BJ (cell line): ENCODE measurements around the gene PTGER1. TPM values are rescaled to one million over a fixed set of nuclear protein-coding genes. Genes with fewer than 3 reads are reported as not detected.
"Not testable (repeated sequence)": the region's sequence is repeated elsewhere in the genome, so short reads cannot be mapped to it uniquely, and the experiment has no call there.

Source experiments
- CTCF ChIA-PET: fragments of 350-600 bp; formaldehyde crosslinking; extraction: SDS; loops from one replicate; lab custom pipeline; 2021; ENCODE audit warnings: antibody characterized with exemption, inconsistent platforms; lab: Yijun Ruan, JAX
- POLR2A ChIA-PET: fragments of 300-600 bp; sonication (Branson Sonifier 250); formaldehyde crosslinking; extraction: SDS; loops from one replicate; lab custom pipeline; 2021; ENCODE audit warnings: antibody characterized with exemption; lab: Charles Lee
- DNase-seq: peaks from one replicate; pipeline ENCODE4 v3.0.0-alpha.2; 2011; ENCODE audit warnings: low read depth
- H3K27me3 ChIP-seq: 2 replicates; pipeline ENCODE4 v1.6.0; 2011; ENCODE audit warnings: low read length; ENCODE audit not compliant: control insufficient read depth, insufficient read depth
- H3K36me3 ChIP-seq: 2 replicates; pipeline ENCODE4 v1.5.1; 2011; ENCODE audit warnings: low read length; ENCODE audit not compliant: control insufficient read depth, insufficient read depth
- H3K4me3 ChIP-seq: 2 replicates; pipeline ENCODE4 v1.5.1; 2011; ENCODE audit warnings: low read depth, mild to moderate bottlenecking, control low read depth, low read length
- polyA plus RNA-seq: library from polyadenylated mRNA; depleted of rRNA; stranded (reverse); fragments of >200 nt; gene quantifications from 2 replicates; pipeline ENCODE4 v1.2.3, GENCODE V29; 2011
- TF ChIP-seq, protein P1 (sequence below): IDR thresholded peaks from 2 replicates; pipeline ENCODE4 v1.5.1; 2011; ENCODE audit warnings: low read depth, mild to moderate bottlenecking, control low read depth, inconsistent platforms, low read length, moderate library complexity; ENCODE audit not compliant: insufficient read depth

Gene PTGER1
- polyA plus RNA-seq, 1 experiment: 0.63 TPM

DNA sequence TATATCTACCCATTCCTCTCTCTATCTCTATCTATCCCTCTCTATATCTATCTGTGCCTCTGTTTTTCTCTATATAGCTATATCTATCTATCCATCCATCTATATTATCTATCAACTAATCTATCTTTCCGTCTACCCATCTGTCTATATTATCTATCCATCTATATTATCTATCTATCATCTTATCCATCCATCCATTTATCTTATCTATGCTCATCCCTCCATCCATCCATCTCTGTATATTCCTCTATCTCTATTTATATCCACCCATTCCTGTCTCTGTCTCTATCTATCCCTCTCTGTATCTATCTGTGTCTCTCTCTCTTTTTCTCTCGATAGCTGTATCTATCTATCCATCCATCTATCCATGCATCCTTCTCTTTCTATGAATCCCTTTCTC lies 14.2 kb downstream of the PTGER1 start:
- CTCF ChIA-PET: interaction anchor here (1.9 kb wide), 1 partner anchor 19 kb away, joined by 5 read pairs; no protein-coding TSS in a partner anchor
- TF ChIP-seq, protein P1, sequence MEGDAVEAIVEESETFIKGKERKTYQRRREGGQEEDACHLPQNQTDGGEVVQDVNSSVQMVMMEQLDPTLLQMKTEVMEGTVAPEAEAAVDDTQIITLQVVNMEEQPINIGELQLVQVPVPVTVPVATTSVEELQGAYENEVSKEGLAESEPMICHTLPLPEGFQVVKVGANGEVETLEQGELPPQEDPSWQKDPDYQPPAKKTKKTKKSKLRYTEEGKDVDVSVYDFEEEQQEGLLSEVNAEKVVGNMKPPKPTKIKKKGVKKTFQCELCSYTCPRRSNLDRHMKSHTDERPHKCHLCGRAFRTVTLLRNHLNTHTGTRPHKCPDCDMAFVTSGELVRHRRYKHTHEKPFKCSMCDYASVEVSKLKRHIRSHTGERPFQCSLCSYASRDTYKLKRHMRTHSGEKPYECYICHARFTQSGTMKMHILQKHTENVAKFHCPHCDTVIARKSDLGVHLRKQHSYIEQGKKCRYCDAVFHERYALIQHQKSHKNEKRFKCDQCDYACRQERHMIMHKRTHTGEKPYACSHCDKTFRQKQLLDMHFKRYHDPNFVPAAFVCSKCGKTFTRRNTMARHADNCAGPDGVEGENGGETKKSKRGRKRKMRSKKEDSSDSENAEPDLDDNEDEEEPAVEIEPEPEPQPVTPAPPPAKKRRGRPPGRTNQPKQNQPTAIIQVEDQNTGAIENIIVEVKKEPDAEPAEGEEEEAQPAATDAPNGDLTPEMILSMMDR: no peak
- POLR2A ChIA-PET: no interaction called here
- Histone ChIP-seq H3K36me3 (peaks cover 25% of the 10 kb centered on the region), H3K4me3 (no peak overlapping the region), H3K27me3 (no peaks in the 10 kb centered on the region)
- DNase-seq: no peak

DNA sequence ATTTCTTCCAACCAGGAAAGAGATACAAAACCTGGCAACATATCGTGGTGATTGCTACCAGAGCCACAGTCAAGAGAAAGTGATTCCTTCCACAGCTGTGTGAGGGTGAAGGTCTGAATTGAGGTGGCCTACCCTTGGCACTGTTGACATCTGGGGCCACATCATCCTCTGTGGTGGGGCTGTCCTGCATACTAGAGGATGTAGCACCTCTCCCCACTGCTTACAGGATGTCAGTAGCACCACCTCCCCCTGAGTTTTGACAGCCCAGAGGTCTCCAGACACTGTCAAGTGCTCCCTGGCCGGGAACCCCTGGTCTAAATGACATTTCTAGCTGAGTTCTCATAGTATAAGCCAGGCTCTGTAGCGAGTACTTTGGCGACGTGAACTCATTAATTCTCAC lies 15.5 kb downstream of the PTGER1 start:
- DNase-seq: no peak
- peaks cover 23% of the 10 kb centered on the region for H3K36me3 ChIP-seq
- H3K27me3 ChIP-seq: no peaks in the 10 kb centered on the region
- TF ChIP-seq, protein P1: no peak
- CTCF ChIA-PET: interaction anchor here (1.9 to 2.8 kb wide), 2 partner anchors 13 to 20 kb away, joined by 5 to 14 read pairs; no protein-coding TSS in a partner anchor
- POLR2A ChIA-PET: no interaction called here
- H3K4me3 ChIP-seq: no peak overlapping the region

DNA sequence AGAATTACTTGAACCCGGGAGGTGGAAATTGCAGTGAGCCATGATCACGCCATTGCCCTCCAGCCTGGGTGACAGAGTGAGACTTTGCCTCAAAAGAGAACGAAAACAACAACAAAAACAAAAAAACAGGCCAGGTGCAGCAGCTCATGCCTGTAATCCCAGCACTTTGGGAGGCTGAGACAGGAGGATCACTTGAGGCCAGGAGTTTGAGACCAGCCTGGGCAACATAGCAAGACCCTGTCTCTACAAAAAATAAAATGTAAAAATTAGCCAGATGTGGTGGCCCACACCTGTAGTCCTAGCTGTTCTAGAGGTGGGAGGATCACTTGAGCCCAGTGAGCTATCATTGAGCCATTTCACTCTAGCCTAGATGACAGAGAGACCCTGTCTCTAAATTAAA lies 22.9 kb downstream of the PTGER1 start:
- POLR2A ChIA-PET, DNase-seq, H3K4me3 ChIP-seq, H3K27me3 ChIP-seq: not testable (repeated sequence)
- CTCF ChIA-PET: interaction anchor here (0.8 kb wide), 1 partner anchor 34 kb away, joined by 3 read pairs; no protein-coding TSS in a partner anchor
- H3K36me3 ChIP-seq: peaks cover 29% of the 10 kb centered on the region

DNA sequence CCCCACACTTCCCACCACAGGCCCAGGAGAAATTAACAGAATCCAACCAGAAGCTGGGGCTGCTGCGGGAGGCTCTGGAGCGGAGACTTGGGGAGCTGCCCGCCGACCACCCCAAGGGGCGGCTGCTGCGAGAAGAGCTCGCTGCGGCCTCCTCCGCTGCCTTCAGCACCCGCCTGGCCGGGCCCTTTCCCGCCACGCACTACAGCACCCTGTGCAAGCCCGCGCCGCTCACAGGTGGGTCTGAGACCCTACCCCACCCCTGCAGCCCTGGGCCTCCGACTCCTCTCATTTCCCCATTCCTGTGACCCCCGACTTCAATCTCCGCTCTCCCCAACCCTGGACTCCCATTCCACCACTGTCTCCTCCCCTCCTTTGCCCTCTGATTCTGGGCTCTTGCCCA lies 24.3 kb downstream of the PTGER1 start:
- no peak for DNase-seq
- POLR2A ChIA-PET: no interaction called here
- CTCF ChIA-PET: interaction anchor here (0.8 to 1.0 kb wide), 2 partner anchors 21 to 251 kb away, joined by 3 to 7 read pairs; no protein-coding TSS in a partner anchor
- Histone ChIP-seq H3K27me3 (no peaks in the 10 kb centered on the region), H3K36me3 (peaks cover 38% of the 10 kb centered on the region), H3K4me3 (no peak overlapping the region)
- TF ChIP-seq, protein P1: no peak

DNA sequence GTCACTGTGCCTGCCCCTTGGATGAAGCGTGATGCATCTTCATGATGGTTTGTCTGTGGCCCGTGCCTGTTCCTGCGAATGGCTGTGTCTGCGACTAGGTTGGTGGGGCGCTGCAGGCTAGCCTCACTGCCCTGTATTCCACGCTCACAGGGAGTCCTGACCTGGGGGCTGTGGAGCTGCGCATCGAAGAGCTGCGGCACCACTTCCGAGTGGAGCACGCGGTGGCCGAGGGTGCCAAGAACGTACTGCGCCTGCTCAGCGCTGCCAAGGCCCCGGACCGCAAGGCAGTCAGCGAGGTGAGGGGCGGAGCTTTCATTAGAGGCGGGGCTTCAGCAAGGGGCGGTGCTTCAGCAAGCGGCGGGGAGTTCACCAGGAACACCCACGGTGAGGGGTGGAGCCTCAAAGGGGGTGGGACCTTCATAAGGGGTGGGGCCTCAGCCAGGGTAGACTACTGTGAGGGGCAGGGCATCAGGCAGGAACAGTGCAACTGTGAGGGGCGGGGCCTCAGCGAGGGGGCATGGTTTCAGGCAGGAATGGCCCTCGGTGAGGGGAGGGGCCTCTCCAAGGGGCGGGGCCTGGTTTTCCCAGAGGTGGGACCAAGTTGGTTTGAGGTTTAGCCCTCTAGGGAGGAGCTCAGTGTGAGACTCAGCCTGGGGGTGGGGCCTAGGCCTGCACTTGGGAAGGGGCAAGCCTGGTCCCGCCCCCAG lies 24.8 kb downstream of the PTGER1 start:
- CTCF ChIA-PET: interaction anchor here (0.8 to 1.0 kb wide), 2 partner anchors 22 to 250 kb away, joined by 3 to 7 read pairs; no protein-coding TSS in a partner anchor
- no peaks in the 10 kb centered on the region for H3K27me3 ChIP-seq
- H3K4me3 ChIP-seq: no peak overlapping the region
- TF ChIP-seq, protein P1: no peak
- POLR2A ChIA-PET: interaction anchor here (0.5 kb wide), 1 partner anchor 48 kb away, joined by 4 read pairs; no protein-coding TSS in a partner anchor
- no peak for DNase-seq
- peaks cover 38% of the 10 kb centered on the region for H3K36me3 ChIP-seq
